Loucy (cell line): ENCODE data around the gene TSR1.

ENCODE experiments used
- H2AFZ ChIP-seq: fragments of 200-600 bp; sonication (generic); 2 replicates; pipeline ENCODE4 v1.6.0; 2016; ENCODE audit warnings: antibody characterized with exemption, mild to moderate bottlenecking, low read length, moderate library complexity
- H3F3A ChIP-seq: fragments of 200-600 bp; 2 replicates; pipeline ENCODE4 v1.6.0; 2016; ENCODE audit warnings: antibody characterized with exemption, low read depth, mild to moderate bottlenecking
- H3K27me3 ChIP-seq: fragments of 200-600 bp; sonication (generic); 2 replicates; pipeline ENCODE4 v1.6.1; 2014; ENCODE audit warnings: low read length, mild to moderate bottlenecking; ENCODE audit not compliant: insufficient read depth, poor library complexity, severe bottlenecking
- H3K36me3 ChIP-seq: fragments of 200-600 bp; sonication (generic); 2 replicates; pipeline ENCODE4 v1.6.1; 2016; ENCODE audit warnings: low read length; ENCODE audit not compliant: insufficient read depth
- H3K4me1 ChIP-seq: fragments of 200-600 bp; sonication (generic); 2 replicates; pipeline ENCODE4 v1.5.1; 2014; ENCODE audit warnings: low read length, mild to moderate bottlenecking; ENCODE audit not compliant: insufficient read depth, poor library complexity, severe bottlenecking
- H3K4me2 ChIP-seq: fragments of 200-600 bp; sonication (generic); 2 replicates; pipeline ENCODE4 v1.6.0; 2014; ENCODE audit warnings: antibody characterized with exemption, low read length, low read depth, mild to moderate bottlenecking; ENCODE audit not compliant: poor library complexity, severe bottlenecking
- H3K4me3 ChIP-seq: fragments of 200-600 bp; sonication (generic); 2 replicates; pipeline ENCODE4 v1.5.1; 2014; ENCODE audit warnings: low read length, mild to moderate bottlenecking, mixed read lengths; ENCODE audit not compliant: poor library complexity, severe bottlenecking
- H3K79me2 ChIP-seq: fragments of 200-600 bp; sonication (generic); 2 replicates; pipeline ENCODE4 v1.6.1; 2014; ENCODE audit warnings: low read length; ENCODE audit not compliant: insufficient read depth
- H3K9ac ChIP-seq: fragments of 200-600 bp; sonication (generic); 2 replicates; pipeline ENCODE4 v1.6.0; 2014; ENCODE audit warnings: mild to moderate bottlenecking, low read depth, low read length, moderate library complexity; ENCODE audit not compliant: poor library complexity, severe bottlenecking
- H3K9me2 ChIP-seq: fragments of 200-600 bp; sonication (generic); replicated peaks from 2 replicates; pipeline ENCODE4 v1.6.1; 2016; ENCODE audit warnings: low read depth, low read length, mixed read lengths
- H3K9me3 ChIP-seq: fragments of 200-600 bp; sonication (generic); 2 replicates; pipeline ENCODE4 v1.6.1; 2014; ENCODE audit warnings: mild to moderate bottlenecking, antibody characterized with exemption, low read length, low read depth; ENCODE audit not compliant: insufficient read depth
- H4K20me1 ChIP-seq: fragments of 200-600 bp; sonication (generic); 2 replicates; pipeline ENCODE4 v1.6.0; 2014; ENCODE audit warnings: antibody characterized with exemption, low read length, mild to moderate bottlenecking; ENCODE audit not compliant: insufficient read depth, poor library complexity, severe bottlenecking
- CTCF ChIP-seq: fragments of 200-600 bp; sonication (generic); conservative IDR thresholded peaks from 2 replicates; pipeline ENCODE4 v1.5.1; 2014; ENCODE audit warnings: mild to moderate bottlenecking, antibody characterized with exemption, low read length
- EZH2phosphoT487 ChIP-seq: fragments of 200-600 bp; IDR thresholded peaks from 2 replicates; pipeline ENCODE4 v1.6.1; 2018; ENCODE audit warnings: antibody characterized with exemption, mild to moderate bottlenecking, moderate library complexity, borderline replicate concordance

TSR1 gene

GRCh38 chr17:2383628-2384167 is 47.4 kb upstream of the TSR1 start:
- Histone ChIP-seq H3K4me3 (no peak overlapping the region), H3F3A (no peaks in the 10 kb centered on the region), H2AFZ (no peak overlapping the region), H3K9ac (no peak overlapping the region), H4K20me1 (no peaks in the 10 kb centered on the region), H3K27me3 (no peaks in the 10 kb centered on the region), H3K79me2 (no peaks in the 10 kb centered on the region), H3K36me3 (peaks cover 14% of the 10 kb centered on the region; the same call in 1 of the 2 replicates), H3K4me1 (no peaks in the 10 kb centered on the region), H3K9me2 (no peaks in the 10 kb centered on the region), H3K4me2 (no peak overlapping the region), H3K9me3 (no peaks in the 10 kb centered on the region)
- no peak for TF ChIP-seq CTCF
- no peak for TF ChIP-seq EZH2phosphoT487

GRCh38 chr17:2380950-2381649 is 44.8 kb upstream of the TSR1 start:
- H4K20me1 ChIP-seq, result no peaks in the 10 kb centered on the region
- H3K36me3 ChIP-seq, result peaks cover 7% of the 10 kb centered on the region; the same call in 1 of the 2 replicates
- H3K4me2 ChIP-seq, result no peak overlapping the region
- H3K79me2 ChIP-seq, result no peaks in the 10 kb centered on the region
- no peak overlapping the region for H3K4me3 ChIP-seq
- TF ChIP-seq CTCF, result no peak
- TF ChIP-seq EZH2phosphoT487, result no peak
- H2AFZ ChIP-seq, result no peak overlapping the region
- no peaks in the 10 kb centered on the region for H3K4me1 ChIP-seq
- no peak overlapping the region for H3K9ac ChIP-seq
- H3K9me3 ChIP-seq, result no peaks in the 10 kb centered on the region
- no peaks in the 10 kb centered on the region for H3F3A ChIP-seq
- no peaks in the 10 kb centered on the region for H3K27me3 ChIP-seq
- H3K9me2 ChIP-seq, result no peaks in the 10 kb centered on the region

GRCh38 chr17:2380226-2380922 is 44.1 kb upstream of the TSR1 start:
- H3F3A ChIP-seq, result no peaks in the 10 kb centered on the region
- H3K4me1 ChIP-seq, result no peaks in the 10 kb centered on the region
- no peak for TF ChIP-seq CTCF
- no peak for TF ChIP-seq EZH2phosphoT487
- H3K27me3 ChIP-seq, result no peaks in the 10 kb centered on the region
- no peak overlapping the region for H3K9ac ChIP-seq
- H3K79me2 ChIP-seq, result no peaks in the 10 kb centered on the region
- H2AFZ ChIP-seq, result no peak overlapping the region
- peaks cover 1% of the 10 kb centered on the region; the same call in 1 of the 2 replicates for H3K36me3 ChIP-seq
- no peak overlapping the region for H3K4me2 ChIP-seq
- no peaks in the 10 kb centered on the region for H4K20me1 ChIP-seq
- H3K9me2 ChIP-seq, result no peaks in the 10 kb centered on the region
- H3K9me3 ChIP-seq, result no peaks in the 10 kb centered on the region
- no peak overlapping the region for H3K4me3 ChIP-seq
